22Rv1 (cell line): ENCODE data around the gene SMTN.

Experiments
- CTCF ChIP-seq: fragments of 450-650 bp; IDR thresholded peaks from 2 replicates; pipeline ENCODE4 v1.5.1; 2017; ENCODE audit warnings: mild to moderate bottlenecking
- ZFX ChIP-seq: fragments of 450-650 bp; IDR thresholded peaks from 2 replicates; pipeline ENCODE4 v1.6.1; 2017; ENCODE audit warnings: antibody characterized with exemption, borderline replicate concordance

- TF ChIP-seq CTCF (no peak), ZFX (no peak)
Measured at GRCh38 chr22:31049815-31050420, 31.2 kb upstream of the SMTN start.
